ENCODE measurements around the gene PLPP3.

The PLPP3 gene

DNA sequence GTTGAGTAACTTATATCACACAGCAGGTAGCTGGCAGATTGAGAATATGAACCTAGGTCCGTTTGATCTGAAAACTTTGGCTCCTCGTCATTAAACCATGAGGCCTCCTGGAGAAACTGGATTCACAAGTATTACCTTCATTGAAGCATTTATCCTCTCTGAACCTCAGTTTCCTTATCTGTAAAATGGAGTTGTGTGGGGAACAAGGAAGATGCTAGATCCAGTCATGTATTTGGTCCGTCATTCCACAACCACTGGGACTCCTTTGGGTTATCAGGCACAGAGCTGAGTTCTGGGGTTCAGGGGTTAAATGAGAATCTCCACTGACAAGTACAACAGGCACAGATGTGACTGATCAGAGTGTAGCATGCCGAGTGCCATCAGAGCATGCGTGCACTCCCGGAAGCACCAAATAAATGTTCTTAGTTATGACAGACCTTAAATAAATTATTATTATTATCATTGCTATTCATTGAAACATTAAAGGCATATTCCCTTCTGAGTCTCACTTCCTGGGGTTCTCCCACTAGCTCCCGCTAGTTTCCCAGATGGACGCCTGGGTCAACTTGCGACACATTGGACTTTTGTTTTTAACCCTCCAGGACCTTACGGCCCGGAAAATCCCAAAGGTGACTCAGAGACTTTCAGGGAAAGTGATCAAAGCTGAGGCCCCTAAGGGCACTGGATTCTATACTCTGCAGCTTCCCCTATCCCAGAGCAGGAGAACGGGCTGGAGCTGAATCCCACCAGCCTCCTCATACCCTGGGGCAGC, 130.6 kb downstream of the PLPP3 start:
- Mint-ChIP-seq H3K27ac (no peak overlapping the region), H3K4me1 (no peaks in the 10 kb centered on the region), H3K9me3 (no peaks in the 10 kb centered on the region), H3K4me3 (no peak overlapping the region), H3K36me3 (ENCODE audit: low read depth) (no peaks in the 10 kb centered on the region), H3K27me3 (peaks cover 3% of the 10 kb centered on the region)
- ATAC-seq: no peak
- no peak for DNase-seq

DNA sequence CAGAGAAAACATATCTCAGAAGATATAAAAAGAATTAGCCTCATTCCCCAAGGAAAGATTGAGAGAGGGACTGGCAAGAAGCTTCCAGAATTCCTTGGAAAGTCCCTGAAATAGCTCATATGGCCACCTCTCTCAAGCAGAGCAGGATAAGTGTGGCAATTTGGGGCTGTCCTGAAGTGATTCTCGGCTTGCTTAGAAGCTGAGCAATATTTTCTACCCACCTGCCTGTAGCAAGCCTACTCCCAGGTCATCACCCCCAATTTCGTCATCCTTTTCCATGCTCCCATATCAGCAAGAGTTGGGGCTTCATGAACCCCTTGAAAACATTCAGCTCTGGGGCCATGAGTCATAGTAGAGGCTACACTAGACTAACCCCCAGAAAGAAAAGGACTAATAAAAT, 131.5 kb downstream of the PLPP3 start:
- no peaks in the 10 kb centered on the region for H3K9me3 Mint-ChIP-seq
- H3K36me3 Mint-ChIP-seq (ENCODE audit: low read depth): no peaks in the 10 kb centered on the region
- no peak overlapping the region for H3K4me3 Mint-ChIP-seq
- ATAC-seq (no peak), DNase-seq (no peak)
- H3K27me3 Mint-ChIP-seq: no peaks in the 10 kb centered on the region
- no peak overlapping the region for H3K27ac Mint-ChIP-seq
- no peaks in the 10 kb centered on the region for H3K4me1 Mint-ChIP-seq

DNA sequence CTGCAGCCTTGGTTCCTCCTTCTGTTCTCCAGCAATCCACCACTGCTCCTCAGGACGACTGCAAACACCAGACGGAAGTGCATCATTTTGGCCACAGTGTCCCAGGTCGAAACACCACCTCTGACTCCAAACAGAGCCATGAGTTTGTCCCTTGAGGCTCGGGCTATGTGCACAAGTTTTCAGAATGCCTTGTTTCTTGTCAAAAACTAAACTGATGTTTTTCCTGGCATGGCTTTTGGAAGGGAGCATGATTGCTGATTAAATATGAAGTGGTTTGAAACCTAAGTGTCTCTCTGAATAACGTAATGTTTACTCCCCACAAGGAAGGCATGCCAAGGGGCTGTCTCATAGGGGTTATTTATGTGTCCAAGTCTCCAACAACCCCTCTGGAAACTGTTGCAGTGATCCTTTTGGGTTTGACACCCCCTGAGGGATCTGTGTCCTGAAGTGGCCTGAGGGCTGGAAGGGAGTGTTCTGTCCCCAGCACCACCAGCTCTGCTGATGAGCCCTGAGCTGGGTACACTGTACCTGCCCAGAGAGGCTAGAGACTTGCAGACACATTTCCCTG, 132.7 kb downstream of the PLPP3 start:
- Mint-ChIP-seq H3K4me1 (no peaks in the 10 kb centered on the region), H3K27ac (no peak overlapping the region), H3K36me3 (ENCODE audit: low read depth) (no peaks in the 10 kb centered on the region), H3K4me3 (no peak overlapping the region), H3K9me3 (no peaks in the 10 kb centered on the region), H3K27me3 (no peaks in the 10 kb centered on the region)
- no peak for ATAC-seq
- DNase-seq: no peak

DNA sequence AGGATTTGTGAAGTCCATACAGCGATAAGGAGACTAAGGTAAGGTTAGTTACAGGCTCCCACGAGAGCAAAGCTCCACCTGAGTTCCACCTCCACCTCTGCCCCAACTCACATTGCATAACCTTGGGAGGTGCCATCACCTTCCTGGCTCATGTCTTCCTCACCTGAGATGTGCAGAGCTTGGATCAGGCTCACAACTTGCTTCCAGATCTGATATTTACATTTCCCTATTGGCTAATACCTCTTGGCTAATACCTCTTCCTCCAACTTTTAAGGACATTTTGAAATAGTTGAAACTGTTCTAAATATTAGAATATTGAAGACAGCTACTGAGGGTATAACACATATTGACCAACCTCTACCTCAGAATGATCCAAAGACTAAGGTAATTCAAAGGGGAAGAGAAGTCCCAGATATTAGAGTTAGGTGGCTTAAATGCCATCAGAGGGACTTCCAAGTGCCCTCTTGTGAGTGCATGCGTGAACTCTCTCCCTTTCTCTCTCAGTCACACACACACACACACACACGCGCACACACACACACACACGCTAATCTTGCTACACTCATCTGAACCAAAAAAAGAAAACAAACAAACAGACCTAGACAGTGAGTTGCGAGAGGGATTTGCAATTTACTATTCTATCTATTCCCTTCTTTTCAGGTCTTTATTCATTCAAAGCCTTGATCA, 134.3 kb downstream of the PLPP3 start:
- Mint-ChIP-seq H3K4me3 (no peak overlapping the region), H3K4me1 (no peaks in the 10 kb centered on the region), H3K27ac (no peak overlapping the region), H3K9me3 (no peaks in the 10 kb centered on the region), H3K36me3 (ENCODE audit: low read depth) (no peaks in the 10 kb centered on the region), H3K27me3 (no peaks in the 10 kb centered on the region)
- DNase-seq (no peak), ATAC-seq (no peak)

Measured in activated naive CD8-positive, alpha-beta T cell treated with anti-CD3 and anti-CD28 coated beads, Interleukin-2, amount 50 U/mL, for 24 hours (primary cell).